Keratinocyte (primary cell): ENCODE measurements around the gene TTLL5. TPM values are rescaled to one million over a fixed set of nuclear protein-coding genes. Genes with fewer than 3 reads are reported as not detected.

Experiments
- DNase-seq: peaks from one replicate; pipeline ENCODE4 v3.0.0-alpha.2; 2011; ENCODE audit warnings: low read depth, missing footprints, low spot score
- FAIRE-seq: peaks from 2 replicates; lab custom pipeline; 2011; peaks lifted over from hg19 to GRCh38; lab: Jason Lieb, UNC
- H2AFZ ChIP-seq: 2 replicates; pipeline ENCODE4 v1.6.0; 2012; ENCODE audit warnings: low read length, control low read depth, inconsistent platforms; ENCODE audit not compliant: control insufficient read depth
- H3K27ac ChIP-seq: 2 replicates; pipeline ENCODE4 v1.5.1; 2011; ENCODE audit warnings: low read length; ENCODE audit not compliant: control insufficient read depth, insufficient read depth
- H3K27me3 ChIP-seq: 3 replicates; pipeline ENCODE4 v1.6.0; 2011; ENCODE audit warnings: low read length; ENCODE audit not compliant: control insufficient read depth, insufficient read depth; ENCODE audit errors: extremely low read depth
- H3K36me3 ChIP-seq, 2 experiments: 2 replicates in 1 of 2; 3 replicates in 1 of 2; pipeline ENCODE4 v1.5.1; 2011; ENCODE audit warnings: low read length in 2 of 2, mild to moderate bottlenecking in 1 of 2; ENCODE audit not compliant: control insufficient read depth in 2 of 2, insufficient read depth in 2 of 2; ENCODE audit errors: extremely low read depth in 1 of 2
- H3K4me1 ChIP-seq: 3 replicates; pipeline ENCODE4 v1.5.1; 2011; ENCODE audit warnings: low read length; ENCODE audit not compliant: control insufficient read depth, insufficient read depth; ENCODE audit errors: extremely low read depth
- H3K4me2 ChIP-seq: 3 replicates; pipeline ENCODE4 v1.6.0; 2011; ENCODE audit warnings: low read depth, low read length; ENCODE audit not compliant: control insufficient read depth, insufficient read depth; ENCODE audit errors: extremely low read depth
- H3K4me3 ChIP-seq, 3 experiments: fragments of 200-600 bp in 1 of 3; sonication (generic) in 1 of 3; 2 replicates in 2 of 3; 3 replicates in 1 of 3; pipeline ENCODE4 v1.5.1; 2011 to 2016; ENCODE audit warnings: low read length in 3 of 3, mild to moderate bottlenecking in 3 of 3, control low read depth in 2 of 3, inconsistent platforms in 1 of 3, low read depth in 1 of 3, mixed read lengths in 1 of 3, mixed run types in 1 of 3, moderate library complexity in 1 of 3; ENCODE audit not compliant: control insufficient read depth in 2 of 3, insufficient read depth in 2 of 3; ENCODE audit errors: extremely low read depth in 1 of 3
- H3K79me2 ChIP-seq: 2 replicates; pipeline ENCODE4 v1.6.0; 2012; ENCODE audit warnings: low read length; ENCODE audit not compliant: control insufficient read depth, insufficient read depth
- H3K9ac ChIP-seq: 3 replicates; pipeline ENCODE4 v1.6.0; 2011; ENCODE audit warnings: low read length; ENCODE audit not compliant: control insufficient read depth, insufficient read depth; ENCODE audit errors: extremely low read depth
- H3K9me1 ChIP-seq: 3 replicates; pipeline ENCODE4 v1.6.0; 2011; ENCODE audit warnings: low read length; ENCODE audit not compliant: control insufficient read depth, insufficient read depth; ENCODE audit errors: extremely low read depth
- H3K9me3 ChIP-seq: 2 replicates; pipeline ENCODE4 v1.5.1; 2012; ENCODE audit warnings: low read depth, low read length; ENCODE audit not compliant: control insufficient read depth
- H4K20me1 ChIP-seq: 3 replicates; pipeline ENCODE4 v1.6.0; 2011; ENCODE audit warnings: low read length; ENCODE audit not compliant: control insufficient read depth, insufficient read depth; ENCODE audit errors: extremely low read depth
- CTCF ChIP-seq, 3 experiments: IDR thresholded peaks in 1 of 3; conservative IDR thresholded peaks in 1 of 3; optimal IDR thresholded peaks in 1 of 3; 2 replicates in 2 of 3; 3 replicates in 1 of 3; pipeline versions ENCODE3 to v1.5.1; 2011; ENCODE audit warnings: low read length in 3 of 3, mild to moderate bottlenecking in 3 of 3, moderate library complexity in 2 of 3, control low read depth in 1 of 3, inconsistent platforms in 1 of 3; ENCODE audit not compliant: insufficient read depth in 2 of 3; ENCODE audit errors: extremely low read depth in 1 of 3
- EZH2 ChIP-seq: IDR thresholded peaks from one replicate; pipeline ENCODE4 v1.6.1; 2012; ENCODE audit warnings: inconsistent platforms, mild to moderate bottlenecking, low read length, moderate library complexity
- dilution Hi-C: fragments of 300-500 bp; cut with MboI; formaldehyde crosslinking; loops from one replicate; pipeline ENCODE4 v1.7.0; 2020; ENCODE audit warnings: low sequenced_read_pairs; ENCODE audit not compliant: extremely low pct_ligation_motif_present
- polyA plus RNA-seq, 5 experiments: library from polyadenylated mRNA; depleted of rRNA in 3 of 5; stranded (reverse) in 3 of 5; stranded (forward) in 1 of 5; unstranded in 1 of 5; fragments of >200 nt; gene quantifications; 1 replicate in 1 of 5; 2 replicates in 3 of 5; 3 replicates in 1 of 5; pipeline versions ENCODE4 v1.2.1 to v1.2.3, GENCODE V29; 2011 to 2012; ENCODE audit warnings: missing spikeins in 2 of 5, low read depth in 1 of 5, low replicate concordance in 1 of 5

TTLL5 gene
- polyA plus RNA-seq, 1 donor (not counting 4 experiments of a cell fraction or from before 2014, with no cell fraction given), result 20.7 TPM

GRCh38 chr14:75881994-75882393, 220.9 kb downstream of the TTLL5 start:
- dilution Hi-C loops, result no loop called here

GRCh38 chr14:75884198-75884611, 223.2 kb downstream of the TTLL5 start:
- FAIRE-seq, result no peak
- TF ChIP-seq EZH2, result no peak
- peak in 2 of 3 experiments; percentile 28 to 31 for TF ChIP-seq CTCF (optimal IDR thresholded peaks at IDR 0.05 in 1 of 3, IDR thresholded peaks at IDR 0.05 in 1 of 3, conservative IDR thresholded peaks at IDR 0.05 in 1 of 3; ENCODE audit: extremely low read depth in 1 of 3, insufficient read depth in 2 of 3, low read length in 3 of 3)
- DNase-seq, result no peak
- Histone ChIP-seq H3K9ac (no peak overlapping the region), H3K36me3 (no peaks in the 10 kb centered on the region), H3K79me2 (no peaks in the 10 kb centered on the region), H3K4me1 (peaks cover 8% of the 10 kb centered on the region), H3K9me1 (no peaks in the 10 kb centered on the region), H3K4me2 (no peak overlapping the region), H3K4me3 (no peak overlapping the region), H3K9me3 (no peaks in the 10 kb centered on the region), H2AFZ (no peak overlapping the region), H3K27ac (no peak overlapping the region), H4K20me1 (no peaks in the 10 kb centered on the region), H3K27me3 (no peaks in the 10 kb centered on the region)
- dilution Hi-C loops, result no loop called here

More at GRCh38 chr14:75881994-75882393, 220.9 kb downstream of the TTLL5 start:
- Histone ChIP-seq H3K9me3 (no peaks in the 10 kb centered on the region), H3K27me3 (no peaks in the 10 kb centered on the region), H3K4me1 (peaks cover 28% of the 10 kb centered on the region), H3K9ac (no peak overlapping the region), H3K36me3 (no peaks in the 10 kb centered on the region), H2AFZ (no peak overlapping the region), H4K20me1 (no peaks in the 10 kb centered on the region), H3K4me2 (no peak overlapping the region), H3K27ac (no peak overlapping the region), H3K79me2 (no peaks in the 10 kb centered on the region), H3K9me1 (no peaks in the 10 kb centered on the region), H3K4me3 (no peak overlapping the region)
- FAIRE-seq (no peak), DNase-seq (no peak)
- TF ChIP-seq EZH2, result no peak
- TF ChIP-seq CTCF (optimal IDR thresholded peaks at IDR 0.05 in 1 of 3, IDR thresholded peaks at IDR 0.05 in 1 of 3, conservative IDR thresholded peaks at IDR 0.05 in 1 of 3; ENCODE audit: extremely low read depth in 1 of 3, insufficient read depth in 2 of 3, low read length in 3 of 3), result no peak
